GM12878 (cell line): Measurements from ENCODE around the gene NELFB.

Experiments used
- BRCA1 ChIP-seq: IDR thresholded peaks from 2 replicates; pipeline ENCODE4 v1.6.1; 2011; ENCODE audit warnings: low read depth, low read length, improper control_type of control experiment
- CEBPB ChIP-seq, 2 experiments: fragments of 150-350 bp in 1 of 2; IDR thresholded peaks; 2 replicates each; pipeline ENCODE4 v1.6.1; 2012 to 2014; ENCODE audit warnings: low read depth in 2 of 2, low read length in 2 of 2, borderline replicate concordance in 1 of 2, inconsistent platforms in 1 of 2
- CTCF ChIP-seq, 3 experiments: IDR thresholded peaks in 2 of 3; conservative IDR thresholded peaks in 1 of 3; 2 replicates each; pipeline ENCODE4 v1.5.1; 2011; ENCODE audit warnings: low read depth in 3 of 3, low read length in 3 of 3, mild to moderate bottlenecking in 3 of 3, control low read depth in 2 of 3, moderate library complexity in 2 of 3, inconsistent platforms in 1 of 3, mixed read lengths in 1 of 3; ENCODE audit not compliant: control insufficient read depth in 2 of 3, insufficient read depth in 1 of 3; ENCODE audit errors: extremely low read depth in 1 of 3
- DPF2 ChIP-seq: fragments of 450-650 bp; IDR thresholded peaks from 2 replicates; pipeline ENCODE4 v1.6.1; 2017; ENCODE audit warnings: mild to moderate bottlenecking
- EZH2 ChIP-seq: IDR thresholded peaks from 2 replicates; pipeline ENCODE4 v1.6.1; 2012; ENCODE audit warnings: low read depth, mild to moderate bottlenecking, control low read depth, inconsistent platforms, low read length, borderline replicate concordance; ENCODE audit not compliant: control insufficient read depth
- PAX8 ChIP-seq: fragments of 450-650 bp; IDR thresholded peaks from 2 replicates; pipeline ENCODE4 v1.6.1; 2017; ENCODE audit warnings: mild to moderate bottlenecking, moderate library complexity
- POLR2A ChIP-seq: IDR thresholded peaks from 2 replicates; pipeline ENCODE4 v1.6.1; 2011; ENCODE audit warnings: low read depth, mild to moderate bottlenecking, low read length
- POLR2AphosphoS5 ChIP-seq: IDR thresholded peaks from 2 replicates; pipeline ENCODE4 v1.6.1; 2011; ENCODE audit warnings: mild to moderate bottlenecking, low read length, inconsistent platforms
- TARDBP ChIP-seq: IDR thresholded peaks from 2 replicates; pipeline ENCODE4 v1.6.1; 2016; ENCODE audit warnings: borderline replicate concordance
- TF ChIP-seq, protein P1 (sequence below): fragments of 450-650 bp; IDR thresholded peaks from 2 replicates; pipeline ENCODE4 v1.6.1; 2016; ENCODE audit warnings: mild to moderate bottlenecking

- TF ChIP-seq DPF2 (no peak), POLR2AphosphoS5 (no peak), CTCF (IDR thresholded peaks at IDR 0.05 in 2 of 3, conservative IDR thresholded peaks at IDR 0.05 in 1 of 3; ENCODE audit: control insufficient read depth in 2 of 3, extremely low read depth in 1 of 3, insufficient read depth in 1 of 3, low read depth in 3 of 3, low read length in 3 of 3) (no peak), POLR2A (0 out of 2 replicates have a peak, but pooled peaks have one; percentile 4), CEBPB (IDR thresholded peaks at IDR 0.05; ENCODE audit: borderline replicate concordance in 1 of 2, low read depth in 2 of 2, low read length in 2 of 2) (no peak), EZH2 (no peak), BRCA1 (no peak), TARDBP (no peak), PAX8 (no peak)
- TF ChIP-seq, protein P1, sequence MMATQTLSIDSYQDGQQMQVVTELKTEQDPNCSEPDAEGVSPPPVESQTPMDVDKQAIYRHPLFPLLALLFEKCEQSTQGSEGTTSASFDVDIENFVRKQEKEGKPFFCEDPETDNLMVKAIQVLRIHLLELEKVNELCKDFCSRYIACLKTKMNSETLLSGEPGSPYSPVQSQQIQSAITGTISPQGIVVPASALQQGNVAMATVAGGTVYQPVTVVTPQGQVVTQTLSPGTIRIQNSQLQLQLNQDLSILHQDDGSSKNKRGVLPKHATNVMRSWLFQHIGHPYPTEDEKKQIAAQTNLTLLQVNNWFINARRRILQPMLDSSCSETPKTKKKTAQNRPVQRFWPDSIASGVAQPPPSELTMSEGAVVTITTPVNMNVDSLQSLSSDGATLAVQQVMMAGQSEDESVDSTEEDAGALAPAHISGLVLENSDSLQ = no peak
Observed at GRCh38 chr9:137300567-137301080, 45.5 kb downstream of the NELFB start.
